ENCODE measurements around the gene SHC3. TPM values are rescaled to one million over a fixed set of nuclear protein-coding genes. Genes with fewer than 3 reads are reported as not detected.

The SHC3 gene
- total RNA-seq, 3 donors from 2014 or later (not counting 1 experiment from before 2014, with no cell fraction given) = 0.02 to 0.09 (median 0.08) TPM

- WGBS (ENCODE audit: insufficient coverage) = 90% methylated on average over 1 of the region's 3 CpGs
- TF ChIP-seq CTCF (IDR thresholded peaks at IDR 0.05) = no peak
Observed at GRCh38 chr9:89107406-89107805, 71.2 kb downstream of the SHC3 start.

DNA sequence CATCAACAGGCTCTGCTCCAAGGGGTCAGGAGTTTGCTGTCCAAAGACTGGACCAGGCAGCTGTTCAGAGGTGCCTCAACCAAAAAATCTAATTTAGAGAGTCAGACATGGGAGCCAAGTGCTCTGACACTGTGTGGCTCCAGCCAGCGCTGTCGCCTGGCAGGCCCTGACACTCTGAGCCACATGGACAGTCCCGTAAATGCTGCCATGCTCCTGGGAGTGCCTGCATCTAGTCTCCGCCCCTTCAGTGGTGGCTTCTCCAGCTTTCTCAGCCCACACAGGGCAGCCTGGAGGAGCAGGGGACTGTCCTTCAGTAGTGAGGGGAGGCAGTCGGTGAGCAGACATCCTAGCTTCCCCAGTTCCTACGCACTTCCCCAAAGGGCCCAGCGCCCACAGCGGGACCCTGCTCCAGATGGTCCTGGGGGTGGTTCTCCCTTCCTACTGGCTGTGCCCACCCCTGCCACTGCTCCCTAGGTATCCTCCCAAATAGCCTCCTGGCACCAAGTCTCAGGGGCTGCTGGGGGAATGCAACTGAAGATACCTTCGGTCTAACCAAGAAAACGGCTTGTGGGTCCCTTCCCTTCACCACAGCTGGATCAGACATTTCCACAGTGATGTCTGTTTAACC, 72.3 kb downstream of the SHC3 start:
- ATAC-seq = no peak
- Mint-ChIP-seq H3K36me3 (no peaks in the 10 kb centered on the region), H3K4me3 (no peak overlapping the region), H3K9me3 (peaks cover 0 to 2% of the 10 kb centered on the region in 2 donors), H3K4me1 (no peaks in the 10 kb centered on the region), H3K27ac (no peak overlapping the region), H3K27me3 (ENCODE audit: low read depth in 2 of 2) (peaks cover 13 to 39% of the 10 kb centered on the region in 2 donors)
- Histone ChIP-seq H3K4me1 (ENCODE audit: control insufficient read depth, insufficient read depth, low read length) (no peaks in the 10 kb centered on the region), H3K9me3 (ENCODE audit: control insufficient read depth, insufficient read depth, low read length) (no peaks in the 10 kb centered on the region), H3K27ac (ENCODE audit: low read length) (no peak overlapping the region), H3K36me3 (ENCODE audit: control insufficient read depth, insufficient read depth, low read length) (no peaks in the 10 kb centered on the region), H3K4me3 (ENCODE audit: low read length) (no peak overlapping the region), H3K27me3 (ENCODE audit: control insufficient read depth, insufficient read depth, low read length) (no peaks in the 10 kb centered on the region)
- no peak for TF ChIP-seq CTCF (IDR thresholded peaks at IDR 0.05)
- 92% methylated on average over 10 of the region's 10 CpGs for WGBS (ENCODE audit: insufficient coverage)
- intact Hi-C loops (cut with micrococcal nuclease) = no loop called here
- DNase-seq = no peak

More at GRCh38 chr9:89107406-89107805, 71.2 kb downstream of the SHC3 start:
- Histone ChIP-seq H3K4me1 (ENCODE audit: control insufficient read depth, insufficient read depth, low read length) (no peaks in the 10 kb centered on the region), H3K9me3 (ENCODE audit: control insufficient read depth, insufficient read depth, low read length) (no peaks in the 10 kb centered on the region), H3K36me3 (ENCODE audit: control insufficient read depth, insufficient read depth, low read length) (no peaks in the 10 kb centered on the region), H3K4me3 (ENCODE audit: low read length) (no peak overlapping the region), H3K27ac (ENCODE audit: low read length) (no peak overlapping the region), H3K27me3 (ENCODE audit: control insufficient read depth, insufficient read depth, low read length) (no peaks in the 10 kb centered on the region)
- ATAC-seq (no peak), DNase-seq (no peak)
- H3K4me1 Mint-ChIP-seq = no peaks in the 10 kb centered on the region
- H3K27ac Mint-ChIP-seq = no peak overlapping the region
- intact Hi-C loops (cut with micrococcal nuclease) = no loop called here
- H3K27me3 Mint-ChIP-seq (ENCODE audit: low read depth in 2 of 2) = peaks cover 17 to 44% of the 10 kb centered on the region in 2 donors
- peaks cover 0 to 2% of the 10 kb centered on the region in 2 donors for H3K9me3 Mint-ChIP-seq
- H3K36me3 Mint-ChIP-seq = no peaks in the 10 kb centered on the region
- no peak overlapping the region for H3K4me3 Mint-ChIP-seq

DNA sequence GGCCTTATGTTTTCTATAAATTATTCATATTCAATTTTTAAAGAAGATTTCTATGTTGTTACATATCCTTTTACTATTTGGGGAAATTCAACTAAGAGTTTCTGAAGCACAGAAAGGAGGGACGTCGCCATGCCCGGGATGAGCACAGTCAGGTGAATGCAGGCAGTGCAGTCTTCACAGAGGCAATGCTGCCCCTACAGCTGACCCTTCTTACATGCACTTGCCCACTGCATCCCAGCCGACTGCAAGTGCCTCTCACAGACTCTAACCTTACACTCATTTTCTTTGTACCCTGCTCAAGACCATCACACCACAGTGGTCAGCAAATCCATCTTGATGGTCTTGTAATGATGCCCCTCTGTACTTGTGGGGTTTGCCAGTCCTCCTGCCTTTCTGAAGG, 73.8 kb downstream of the SHC3 start:
- H3K27ac Mint-ChIP-seq = no peak overlapping the region
- DNase-seq = no peak
- intact Hi-C loops (cut with micrococcal nuclease) = no loop called here
- Histone ChIP-seq H3K27ac (ENCODE audit: low read length) (no peak overlapping the region), H3K4me1 (ENCODE audit: control insufficient read depth, insufficient read depth, low read length) (no peaks in the 10 kb centered on the region), H3K9me3 (ENCODE audit: control insufficient read depth, insufficient read depth, low read length) (no peaks in the 10 kb centered on the region), H3K36me3 (ENCODE audit: control insufficient read depth, insufficient read depth, low read length) (no peaks in the 10 kb centered on the region), H3K27me3 (ENCODE audit: control insufficient read depth, insufficient read depth, low read length) (no peaks in the 10 kb centered on the region), H3K4me3 (ENCODE audit: low read length) (no peak overlapping the region)
- no peak overlapping the region for H3K4me3 Mint-ChIP-seq
- no peak for TF ChIP-seq CTCF (IDR thresholded peaks at IDR 0.05)
- ATAC-seq = no peak
- 78% methylated on average over 4 of the region's 4 CpGs for WGBS (ENCODE audit: insufficient coverage)
- peaks cover 16 to 33% of the 10 kb centered on the region in 2 donors for H3K27me3 Mint-ChIP-seq (ENCODE audit: low read depth in 2 of 2)
- no peaks in the 10 kb centered on the region for H3K4me1 Mint-ChIP-seq
- H3K9me3 Mint-ChIP-seq = peaks cover 0 to 2% of the 10 kb centered on the region in 2 donors
- no peaks in the 10 kb centered on the region for H3K36me3 Mint-ChIP-seq

DNA sequence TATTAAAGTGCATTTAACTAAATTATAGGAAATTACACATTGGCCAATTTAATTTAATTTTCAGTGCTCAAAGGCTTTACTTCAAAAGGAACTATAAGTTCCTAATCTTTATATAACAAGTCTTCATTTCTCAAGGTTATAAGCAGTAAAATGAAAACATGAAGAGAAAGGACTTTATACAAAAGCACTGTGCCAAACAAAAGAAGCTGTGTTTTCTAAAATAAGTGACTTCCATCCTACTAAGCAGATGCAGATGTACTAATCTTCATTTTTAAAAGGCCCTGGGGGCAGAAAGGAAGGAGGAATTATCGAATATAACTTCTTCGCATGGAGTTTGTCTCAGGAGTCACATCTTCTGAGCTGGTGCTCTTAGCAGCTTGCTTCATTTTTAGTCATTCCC, 81.4 kb downstream of the SHC3 start:
- H3K4me1 ChIP-seq (ENCODE audit: control insufficient read depth, insufficient read depth, low read length) = no peaks in the 10 kb centered on the region
- no peaks in the 10 kb centered on the region for H3K27me3 ChIP-seq (ENCODE audit: control insufficient read depth, insufficient read depth, low read length)
- no peaks in the 10 kb centered on the region for H3K9me3 ChIP-seq (ENCODE audit: control insufficient read depth, insufficient read depth, low read length)
- Mint-ChIP-seq H3K4me3 (no peak overlapping the region), H3K9me3 (no peaks in the 10 kb centered on the region), H3K36me3 (no peaks in the 10 kb centered on the region), H3K27me3 (ENCODE audit: low read depth in 2 of 2) (peaks cover 7 to 32% of the 10 kb centered on the region in 2 donors), H3K27ac (no peak overlapping the region), H3K4me1 (no peaks in the 10 kb centered on the region)
- 95% methylated on average over 2 of the region's 2 CpGs for WGBS (ENCODE audit: insufficient coverage)
- intact Hi-C loops (cut with micrococcal nuclease) = no loop called here
- no peak for DNase-seq
- no peak for ATAC-seq
- no peak overlapping the region for H3K27ac ChIP-seq (ENCODE audit: low read length)
- TF ChIP-seq CTCF (IDR thresholded peaks at IDR 0.05) = no peak
- no peaks in the 10 kb centered on the region for H3K36me3 ChIP-seq (ENCODE audit: control insufficient read depth, insufficient read depth, low read length)
- H3K4me3 ChIP-seq (ENCODE audit: low read length) = no peak overlapping the region

Data from natural killer cell (primary cell).